Measurements from ENCODE around the gene PIGR.

Gene PIGR

DNA sequence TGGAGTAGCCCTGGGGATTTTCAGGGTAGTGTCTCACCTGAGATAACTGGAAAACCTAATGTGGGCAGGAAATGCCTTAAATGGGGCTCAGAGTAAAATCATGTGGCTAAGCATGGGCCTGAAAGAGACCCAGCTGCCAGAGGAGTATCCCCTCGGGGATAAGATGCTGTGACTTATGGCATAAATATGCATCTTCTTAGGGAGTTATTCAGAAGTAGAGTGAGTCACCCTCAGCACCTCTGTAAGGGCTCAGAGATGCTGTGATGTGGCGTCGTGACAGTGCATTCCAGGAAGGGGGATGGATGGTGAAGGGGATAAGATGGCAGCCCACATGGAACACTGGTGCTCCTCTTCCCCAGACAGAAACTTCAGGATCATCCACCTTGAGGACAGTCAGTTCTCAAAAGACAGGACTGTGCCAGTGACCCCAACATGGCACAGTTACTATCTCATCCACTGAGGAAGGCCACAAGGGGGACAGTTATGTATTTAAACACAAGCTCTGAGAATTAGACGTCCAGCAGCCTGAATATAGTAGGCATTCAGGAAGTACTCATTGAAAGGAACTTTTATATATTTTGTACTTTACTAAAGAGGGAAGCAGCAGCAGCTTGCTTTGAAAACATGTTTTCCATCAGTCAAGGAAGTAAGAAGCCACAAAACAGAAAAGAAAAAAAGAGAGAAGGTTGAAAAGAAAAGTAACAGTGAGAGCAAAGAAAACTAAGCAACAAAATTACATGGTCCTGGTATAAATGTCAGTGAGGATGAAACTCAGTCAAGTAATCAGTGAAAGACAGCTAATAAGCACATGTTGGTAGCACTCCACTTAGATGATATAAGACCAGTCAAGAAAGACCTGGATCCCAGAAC is 40.7 kb downstream of the PIGR start:
- TF ChIP-seq, protein P1, sequence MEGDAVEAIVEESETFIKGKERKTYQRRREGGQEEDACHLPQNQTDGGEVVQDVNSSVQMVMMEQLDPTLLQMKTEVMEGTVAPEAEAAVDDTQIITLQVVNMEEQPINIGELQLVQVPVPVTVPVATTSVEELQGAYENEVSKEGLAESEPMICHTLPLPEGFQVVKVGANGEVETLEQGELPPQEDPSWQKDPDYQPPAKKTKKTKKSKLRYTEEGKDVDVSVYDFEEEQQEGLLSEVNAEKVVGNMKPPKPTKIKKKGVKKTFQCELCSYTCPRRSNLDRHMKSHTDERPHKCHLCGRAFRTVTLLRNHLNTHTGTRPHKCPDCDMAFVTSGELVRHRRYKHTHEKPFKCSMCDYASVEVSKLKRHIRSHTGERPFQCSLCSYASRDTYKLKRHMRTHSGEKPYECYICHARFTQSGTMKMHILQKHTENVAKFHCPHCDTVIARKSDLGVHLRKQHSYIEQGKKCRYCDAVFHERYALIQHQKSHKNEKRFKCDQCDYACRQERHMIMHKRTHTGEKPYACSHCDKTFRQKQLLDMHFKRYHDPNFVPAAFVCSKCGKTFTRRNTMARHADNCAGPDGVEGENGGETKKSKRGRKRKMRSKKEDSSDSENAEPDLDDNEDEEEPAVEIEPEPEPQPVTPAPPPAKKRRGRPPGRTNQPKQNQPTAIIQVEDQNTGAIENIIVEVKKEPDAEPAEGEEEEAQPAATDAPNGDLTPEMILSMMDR (conservative IDR thresholded peaks at IDR 0.05; ENCODE audit: low read depth) = no peak
- DNase-seq (ENCODE audit: low spot score) = peak; percentile 95
- peak overlapping the region; percentile 40; the same call in 1 of the 2 replicates for H3K27ac ChIP-seq
- POLR2A ChIA-PET (ENCODE audit: low non-redundant PET) = interaction anchor here (1.1 kb wide), 1 partner anchor 10 kb away, joined by 3 read pairs; no protein-coding TSS in a partner anchor
- CTCF ChIA-PET = interaction anchor here (0.7 to 1.7 kb wide), 5 partner anchors 41 to 179 kb away, joined by 3 to 4 read pairs (median 3); no protein-coding TSS in a partner anchor

DNA sequence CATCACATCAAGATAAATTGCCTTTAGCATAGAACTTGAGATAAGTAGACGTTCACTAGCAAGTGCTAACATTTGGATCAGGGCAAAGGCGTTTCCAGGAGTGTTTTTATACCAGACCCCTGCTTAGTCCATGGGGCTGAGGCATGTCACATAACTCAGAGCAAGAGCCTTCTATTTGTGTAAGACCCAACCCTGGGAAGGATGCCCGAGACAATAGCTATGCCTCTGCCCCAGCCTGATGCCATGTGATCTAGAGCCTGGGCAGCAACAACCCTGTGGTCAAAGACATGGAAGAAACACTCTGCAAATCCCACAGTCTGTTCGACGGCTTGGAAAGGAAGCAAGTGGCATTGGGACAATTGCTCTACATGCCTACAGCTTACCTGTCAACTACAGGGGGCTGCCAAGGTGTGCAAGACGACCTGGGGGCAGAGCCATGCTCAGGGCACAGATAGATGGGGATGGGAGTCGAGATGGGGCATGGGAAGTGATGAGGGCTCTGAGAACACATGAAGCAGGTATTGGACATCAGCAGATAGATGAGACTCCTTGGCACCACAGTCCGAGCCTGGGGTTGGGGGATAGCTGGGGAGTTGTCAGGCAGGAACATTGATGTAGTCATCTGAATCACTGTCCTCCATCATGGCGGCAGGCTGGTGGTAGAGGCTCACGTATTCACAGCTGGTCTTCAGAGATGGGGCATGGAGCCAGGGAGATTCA is 41.7 kb downstream of the PIGR start:
- CTCF ChIA-PET = interaction anchor here (0.8 to 1.1 kb wide), 3 partner anchors 40 to 170 kb away, joined by 3 read pairs; no protein-coding TSS in a partner anchor

DNA sequence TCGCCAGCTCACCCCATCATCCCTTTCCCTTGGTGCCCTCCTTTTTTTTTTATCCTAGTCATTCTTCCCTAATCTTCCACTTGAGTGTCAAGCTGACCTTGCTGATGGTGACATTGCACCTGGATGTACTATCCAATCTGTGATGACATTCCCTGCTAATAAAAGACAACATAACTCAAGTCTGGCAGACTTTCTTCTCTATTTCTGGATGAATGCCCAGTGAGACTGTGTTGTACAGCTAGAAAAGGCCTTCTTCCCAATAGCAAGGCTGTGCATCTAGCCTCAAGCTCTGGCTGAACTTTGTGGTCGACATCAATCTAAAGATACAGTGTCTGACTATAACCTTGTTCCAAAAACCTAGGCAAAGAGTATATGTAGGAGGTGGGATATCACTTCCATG is 42.6 kb downstream of the PIGR start:
- TF ChIP-seq, protein P1 (conservative IDR thresholded peaks at IDR 0.05; ENCODE audit: low read depth) = no peak
- ChIA-PET CTCF (interaction anchor here (0.6 kb wide), 2 partner anchors 62 to 836 kb away, joined by 3 to 4 read pairs; no protein-coding TSS in a partner anchor), POLR2A (ENCODE audit: low non-redundant PET) (no interaction called here)
- no peak for DNase-seq (ENCODE audit: low spot score)
- H3K27ac ChIP-seq = no peak overlapping the region

More for the DNA sequence above, 41.7 kb downstream of the PIGR start:
- H3K27ac ChIP-seq = peak overlapping the region; percentile 40; the same call in 1 of the 2 replicates
- DNase-seq (ENCODE audit: low spot score) = no peak
- TF ChIP-seq, protein P1 (conservative IDR thresholded peaks at IDR 0.05; ENCODE audit: low read depth) = no peak
- POLR2A ChIA-PET (ENCODE audit: low non-redundant PET) = no interaction called here

DNA sequence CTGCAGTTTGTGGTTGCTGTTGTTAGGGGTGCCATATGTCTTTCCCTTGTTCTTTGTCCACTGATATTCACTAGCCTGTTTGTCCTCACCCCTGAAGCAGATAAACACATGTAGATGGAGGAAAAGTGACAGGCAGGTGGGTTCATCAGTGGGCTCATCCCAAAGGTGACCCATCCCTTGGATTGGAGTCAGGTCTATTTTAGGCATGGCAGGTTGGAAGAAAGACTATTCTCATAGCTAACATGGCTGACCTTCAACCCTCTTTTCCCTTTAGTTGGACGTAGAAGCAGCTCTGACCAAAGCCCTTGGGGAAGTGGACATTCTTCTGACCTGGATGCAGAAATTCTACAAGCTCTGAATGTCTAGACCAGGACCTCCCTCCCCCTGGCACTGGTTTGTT is 43.6 kb downstream of the PIGR start:
- ChIA-PET CTCF (no interaction called here), POLR2A (ENCODE audit: low non-redundant PET) (no interaction called here)
- no peak overlapping the region for H3K27ac ChIP-seq
- DNase-seq (ENCODE audit: low spot score) = no peak
- TF ChIP-seq, protein P1 (conservative IDR thresholded peaks at IDR 0.05; ENCODE audit: low read depth) = no peak

DNA sequence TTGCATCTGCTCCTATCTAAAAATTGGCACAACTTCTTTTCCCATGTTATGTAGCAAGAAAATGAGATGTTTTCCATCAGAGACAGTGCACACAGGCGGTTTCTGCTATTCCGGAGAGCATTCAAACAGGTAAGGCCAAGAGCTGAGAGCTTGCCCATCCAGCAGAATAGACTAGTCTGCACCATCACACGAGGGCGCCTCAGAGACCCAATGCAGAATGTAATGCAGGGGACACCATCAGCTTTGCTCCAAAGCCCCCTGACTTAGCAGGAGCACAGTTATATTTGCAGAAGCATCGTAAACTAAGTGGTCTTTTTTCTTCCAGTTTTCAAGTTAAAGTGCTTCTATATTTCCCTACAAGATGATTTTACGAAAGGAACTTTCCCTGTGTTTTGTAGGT is 44.3 kb downstream of the PIGR start:
- H3K27ac ChIP-seq = no peak overlapping the region
- ChIA-PET POLR2A (ENCODE audit: low non-redundant PET) (no interaction called here), CTCF (interaction anchor here (1.0 kb wide), 2 partner anchors 37 to 271 kb away, joined by 3 read pairs; partner anchors contain the start of gene IL20)
- TF ChIP-seq, protein P1 (conservative IDR thresholded peaks at IDR 0.05; ENCODE audit: low read depth) = no peak
- no peak for DNase-seq (ENCODE audit: low spot score)

DNA sequence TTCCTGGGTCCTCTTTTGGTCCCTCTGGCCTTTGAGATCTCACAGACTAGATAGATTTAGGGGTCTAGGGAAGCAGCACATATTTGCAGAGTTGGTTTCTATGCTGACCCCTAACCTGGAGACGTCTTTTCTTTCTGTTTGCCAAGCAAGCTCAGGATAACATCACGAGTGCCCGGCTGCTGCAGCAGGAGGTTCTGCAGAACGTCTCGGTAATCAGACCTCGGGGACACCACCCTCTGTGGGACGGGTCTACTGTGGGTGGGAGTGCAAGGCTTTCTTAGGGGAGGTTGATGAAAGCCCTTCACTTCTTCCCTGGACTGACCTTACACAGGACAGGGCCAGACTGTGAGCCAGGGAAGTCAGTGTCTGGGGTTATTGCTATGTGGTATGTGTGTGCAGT is 46.1 kb downstream of the PIGR start:
- DNase-seq (ENCODE audit: low spot score) = no peak
- TF ChIP-seq, protein P1 (conservative IDR thresholded peaks at IDR 0.05; ENCODE audit: low read depth) = no peak
- POLR2A ChIA-PET (ENCODE audit: low non-redundant PET) = no interaction called here
- H3K27ac ChIP-seq = no peak overlapping the region
- CTCF ChIA-PET = interaction anchor here (0.8 kb wide), 1 partner anchor 20 kb away, joined by 4 read pairs; no protein-coding TSS in a partner anchor

Measured in RWPE1 (cell line).